ENCODE data around the gene SUPT7L.
A peak's percentile ranks its signal among the peaks of the same experiment; 100 is the strongest.

Gene SUPT7L, protein sequence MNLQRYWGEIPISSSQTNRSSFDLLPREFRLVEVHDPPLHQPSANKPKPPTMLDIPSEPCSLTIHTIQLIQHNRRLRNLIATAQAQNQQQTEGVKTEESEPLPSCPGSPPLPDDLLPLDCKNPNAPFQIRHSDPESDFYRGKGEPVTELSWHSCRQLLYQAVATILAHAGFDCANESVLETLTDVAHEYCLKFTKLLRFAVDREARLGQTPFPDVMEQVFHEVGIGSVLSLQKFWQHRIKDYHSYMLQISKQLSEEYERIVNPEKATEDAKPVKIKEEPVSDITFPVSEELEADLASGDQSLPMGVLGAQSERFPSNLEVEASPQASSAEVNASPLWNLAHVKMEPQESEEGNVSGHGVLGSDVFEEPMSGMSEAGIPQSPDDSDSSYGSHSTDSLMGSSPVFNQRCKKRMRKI

GRCh38 chr2:27663285-27664153 is at the start of gene SUPT7L, which contains the start of gene SLC4A1AP:
SUPT7L (minus strand) TSS chr2:27663614; CDS start chr2:27662192, 1,422 bp downstream.
SLC4A1AP (plus strand) TSS chr2:27663889; CDS start chr2:27663915, 26 bp downstream.
- peak; percentile 66 to 73 for DNase-seq (ENCODE audit: low read depth in 1 of 2, low spot score in 1 of 2)

DNA sequence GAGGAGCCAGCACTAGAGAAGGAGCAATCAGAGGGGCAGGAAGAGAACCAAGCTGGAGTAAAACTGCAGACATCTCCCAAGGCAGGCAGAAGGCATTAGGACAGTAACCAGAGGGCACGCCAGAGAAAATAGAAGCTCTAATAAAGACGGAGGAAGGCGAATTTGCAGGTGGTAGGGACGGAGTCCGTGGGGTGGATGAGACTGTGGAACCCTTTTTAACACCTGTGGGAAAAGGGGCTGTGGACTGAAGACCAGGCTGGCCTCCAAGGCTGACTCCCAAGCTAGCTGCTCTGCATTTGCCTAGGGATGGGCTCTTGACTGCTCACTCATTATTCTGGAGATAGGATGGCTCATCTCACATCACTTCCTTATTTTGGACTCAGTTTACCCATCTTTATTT is 49.8 kb upstream of the SUPT7L start:
- DNase-seq (ENCODE audit: low read depth in 1 of 2, low spot score in 1 of 2), result no peak

DNA sequence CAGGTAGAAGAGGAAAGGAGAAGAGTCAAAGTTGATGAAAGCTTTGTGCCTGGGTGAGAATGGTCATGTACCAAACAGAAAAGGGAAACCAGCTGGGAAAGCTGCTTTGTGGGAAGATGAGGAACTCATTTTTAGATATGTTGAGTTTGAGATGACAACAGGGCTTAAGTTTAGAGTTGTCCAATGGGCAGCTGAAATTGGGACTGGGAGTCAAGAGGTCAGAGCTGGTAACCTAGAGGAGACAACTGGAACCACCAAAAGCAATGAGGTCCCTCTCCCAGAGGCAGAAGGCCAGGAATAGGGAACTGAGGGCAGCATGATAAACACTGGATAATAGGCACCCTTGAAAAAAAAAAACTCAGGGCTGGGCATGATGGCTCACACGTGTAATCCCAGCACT is 49.1 kb upstream of the SUPT7L start:
- DNase-seq (ENCODE audit: low read depth in 1 of 2, low spot score in 1 of 2), result no peak

GRCh38 chr2:27711804-27712203 is 48.4 kb upstream of the SUPT7L start:
- DNase-seq (ENCODE audit: low read depth in 1 of 2, low spot score in 1 of 2), result no peak

DNA sequence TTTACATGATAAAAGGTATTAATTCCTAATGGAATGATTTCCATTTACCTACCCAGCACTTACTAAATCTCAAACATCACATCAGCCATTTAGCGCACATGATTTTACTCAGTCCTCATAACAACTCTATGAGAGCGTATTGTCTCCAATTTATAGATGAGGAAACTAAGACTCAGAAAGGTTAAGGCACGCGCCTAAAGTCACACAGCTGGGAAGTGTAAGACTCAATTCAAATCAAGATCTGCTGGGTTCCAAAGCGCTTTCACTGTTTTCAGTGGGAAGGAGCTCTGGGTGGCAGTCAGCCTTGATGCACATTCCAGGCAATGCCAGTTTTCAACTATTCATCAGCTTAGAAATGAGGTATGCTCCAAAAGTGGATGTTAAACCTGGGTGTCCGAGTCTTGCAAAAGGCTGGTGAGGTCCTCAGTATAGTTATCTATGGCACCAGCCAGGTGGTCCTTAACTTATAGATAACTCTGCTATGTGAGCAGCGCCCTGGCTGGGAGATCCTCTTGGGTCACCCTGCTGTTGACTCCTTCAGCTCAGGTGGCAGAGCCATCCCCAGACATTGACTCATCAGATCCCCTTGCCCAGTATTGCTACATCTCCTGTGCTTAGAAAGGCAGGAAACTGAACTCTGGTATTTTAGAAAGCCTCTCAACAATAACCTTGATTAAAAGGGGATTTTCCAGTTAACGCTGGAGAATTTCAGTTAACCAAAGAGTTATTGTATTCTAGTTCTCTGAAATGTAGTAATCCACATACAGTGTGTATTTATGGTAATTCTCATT is 47.4 kb upstream of the SUPT7L start:
- no peak for DNase-seq (ENCODE audit: low read depth in 1 of 2, low spot score in 1 of 2)

GRCh38 chr2:27709960-27710575 is 46.7 kb upstream of the SUPT7L start:
- DNase-seq (ENCODE audit: low read depth in 1 of 2, low spot score in 1 of 2), result no peak

- no peak for DNase-seq (ENCODE audit: low read depth in 1 of 2, low spot score in 1 of 2)
Measured at GRCh38 chr2:27709326-27709725, 45.9 kb upstream of the SUPT7L start.

- no peak for DNase-seq (ENCODE audit: low read depth in 1 of 2, low spot score in 1 of 2)
Measured at GRCh38 chr2:27708666-27709065, 45.3 kb upstream of the SUPT7L start.

GRCh38 chr2:27708257-27708654 is 44.8 kb upstream of the SUPT7L start:
- no peak for DNase-seq (ENCODE audit: low read depth in 1 of 2, low spot score in 1 of 2)

DNA sequence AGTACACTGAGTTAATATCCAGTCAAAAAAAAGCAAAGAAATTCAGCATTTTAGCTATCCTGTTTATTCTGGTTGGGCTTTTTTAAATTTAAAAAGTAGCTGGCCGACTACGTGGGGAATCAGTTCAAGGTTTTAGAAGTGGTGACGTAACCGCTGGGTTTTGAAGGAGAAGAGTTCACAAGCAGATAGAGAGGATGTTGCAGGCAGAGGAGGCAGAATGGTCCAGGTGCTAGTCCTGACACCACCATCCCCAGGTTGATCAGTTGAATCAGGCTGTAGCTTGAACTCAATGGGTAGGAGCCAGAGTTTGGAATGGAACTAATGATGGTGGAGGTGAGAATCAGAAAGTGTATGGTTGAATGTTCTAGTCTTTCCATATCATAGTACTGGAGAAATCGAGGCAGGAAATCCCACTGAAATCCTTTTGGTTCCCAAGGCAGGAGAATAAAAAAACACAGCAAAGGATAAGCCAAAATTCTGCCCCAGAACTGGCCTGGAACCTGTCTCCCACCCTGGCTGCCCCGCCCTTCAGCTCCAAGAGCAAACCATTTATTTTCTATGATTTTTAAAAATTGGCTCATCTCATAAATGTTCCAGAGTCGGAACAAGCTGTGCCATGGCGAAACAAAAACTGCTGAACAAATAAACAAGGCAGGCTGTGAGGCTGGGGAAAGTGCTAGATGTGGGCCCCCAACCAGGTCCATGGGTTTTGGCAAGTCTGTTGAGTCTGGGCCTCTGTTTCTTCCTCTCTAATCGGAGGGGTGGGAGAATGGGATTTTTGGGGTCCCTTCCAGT is 44.2 kb upstream of the SUPT7L start:
- no peak for DNase-seq (ENCODE audit: low read depth in 1 of 2, low spot score in 1 of 2)

DNA sequence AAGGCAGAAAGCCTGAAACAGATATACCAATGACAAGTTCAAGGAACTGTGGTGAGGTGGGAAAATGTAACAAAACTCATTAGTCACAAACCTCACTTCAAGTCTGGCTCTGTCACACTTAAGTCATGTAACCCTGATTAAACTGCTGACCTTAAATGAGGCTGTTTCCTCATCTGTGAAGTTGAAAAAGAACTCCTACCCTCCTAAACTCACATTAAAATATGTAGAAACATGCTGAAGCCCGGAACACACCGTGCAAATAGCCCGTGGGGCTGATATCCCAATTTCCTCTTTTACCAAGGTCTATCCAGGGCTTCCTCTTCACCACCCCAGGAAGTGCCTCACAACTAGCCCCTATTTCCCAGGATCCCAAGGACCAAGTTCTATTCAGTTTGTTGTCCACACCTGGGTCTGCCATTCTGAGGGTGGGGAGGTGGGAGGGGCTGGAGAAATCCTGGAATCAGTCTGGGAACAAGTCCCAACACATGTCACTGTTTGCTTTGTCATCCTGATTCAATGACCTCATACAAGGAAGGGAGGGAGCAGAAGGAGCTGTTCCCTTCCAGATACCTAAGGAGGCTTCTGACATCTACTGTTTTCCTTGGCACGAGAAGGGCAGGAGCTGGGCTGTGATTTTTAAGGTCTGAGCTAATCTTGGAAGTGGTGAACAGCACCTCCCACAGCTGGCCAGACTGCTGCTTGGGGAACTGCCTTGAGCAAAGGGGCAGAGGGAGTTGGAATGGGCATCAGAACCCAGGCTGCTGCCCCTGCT is 42.6 kb upstream of the SUPT7L start:
- DNase-seq (ENCODE audit: low read depth in 1 of 2, low spot score in 1 of 2), result no peak

DNA sequence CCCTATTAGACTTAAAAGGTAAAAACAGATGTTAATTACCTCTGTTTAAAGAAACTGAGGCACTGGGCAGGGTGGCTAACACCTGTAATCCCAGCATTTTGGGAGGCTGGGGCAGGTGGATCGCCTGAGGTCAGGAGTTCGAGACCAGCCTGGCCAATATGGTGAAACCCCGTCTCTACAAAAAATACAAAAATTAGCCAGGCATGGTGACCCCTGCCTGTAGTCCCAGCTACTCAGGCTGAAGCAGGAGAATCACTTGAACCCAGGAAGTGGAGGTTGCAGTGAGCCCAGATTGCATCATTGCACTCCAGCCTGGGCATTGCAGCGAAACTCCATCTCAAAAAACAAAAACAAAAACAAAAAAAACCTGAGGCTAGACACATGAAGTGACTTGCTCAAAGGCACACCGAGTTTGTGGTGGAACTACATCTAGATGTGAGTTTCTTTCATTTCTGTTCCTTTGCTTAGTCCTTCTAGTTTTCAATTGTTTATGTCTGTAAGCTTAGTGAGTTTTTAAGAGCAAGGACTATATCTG is 41.0 kb upstream of the SUPT7L start:
- no peak for DNase-seq (ENCODE audit: low read depth in 1 of 2, low spot score in 1 of 2)

DNA sequence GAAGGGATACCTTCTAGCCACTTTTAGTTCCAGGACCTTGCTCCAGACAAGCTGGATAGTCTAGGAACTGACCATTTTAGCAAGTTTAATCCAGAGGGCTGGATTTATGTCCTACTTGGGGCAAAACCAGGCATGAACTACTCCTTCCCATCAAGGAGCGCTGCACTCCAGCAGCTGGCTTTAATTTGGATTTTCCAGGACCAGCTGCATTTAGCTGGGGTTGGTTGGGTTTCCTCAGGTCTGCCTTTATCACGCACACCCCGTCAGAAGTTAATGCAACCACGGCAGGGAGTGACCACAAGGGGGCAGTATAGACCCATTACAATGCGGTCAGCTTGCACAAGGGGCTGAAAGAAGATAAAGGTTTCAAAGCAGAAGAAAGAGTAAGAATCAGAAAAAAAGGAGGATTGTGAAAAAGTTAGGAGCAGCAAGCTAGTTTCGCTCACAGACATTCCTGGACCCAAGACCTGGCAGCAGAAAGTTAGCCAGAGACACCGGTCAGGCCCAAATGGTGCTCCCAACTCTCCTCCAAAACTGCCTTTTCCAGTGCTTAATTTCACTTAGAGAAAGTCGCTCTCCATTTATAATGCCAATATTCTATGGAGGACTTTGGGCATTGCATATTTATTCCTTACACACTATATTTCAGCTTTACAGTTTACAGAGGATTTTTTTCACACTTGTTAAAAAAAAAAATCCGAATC is 40.4 kb upstream of the SUPT7L start:
- DNase-seq (ENCODE audit: low read depth in 1 of 2, low spot score in 1 of 2), result peak; percentile 81 to 88

- DNase-seq (ENCODE audit: low read depth in 1 of 2, low spot score in 1 of 2), result no peak
Measured at GRCh38 chr2:27702302-27702701, 38.9 kb upstream of the SUPT7L start.

- DNase-seq (ENCODE audit: low read depth in 1 of 2, low spot score in 1 of 2), result no peak
Measured at GRCh38 chr2:27701676-27702075, 38.3 kb upstream of the SUPT7L start.

GRCh38 chr2:27697660-27698059 is 34.2 kb upstream of the SUPT7L start:
- DNase-seq (ENCODE audit: low read depth in 1 of 2, low spot score in 1 of 2), result no peak

- DNase-seq (ENCODE audit: low read depth in 1 of 2, low spot score in 1 of 2), result no peak
Measured at GRCh38 chr2:27690052-27690451, 26.6 kb upstream of the SUPT7L start.

DNA sequence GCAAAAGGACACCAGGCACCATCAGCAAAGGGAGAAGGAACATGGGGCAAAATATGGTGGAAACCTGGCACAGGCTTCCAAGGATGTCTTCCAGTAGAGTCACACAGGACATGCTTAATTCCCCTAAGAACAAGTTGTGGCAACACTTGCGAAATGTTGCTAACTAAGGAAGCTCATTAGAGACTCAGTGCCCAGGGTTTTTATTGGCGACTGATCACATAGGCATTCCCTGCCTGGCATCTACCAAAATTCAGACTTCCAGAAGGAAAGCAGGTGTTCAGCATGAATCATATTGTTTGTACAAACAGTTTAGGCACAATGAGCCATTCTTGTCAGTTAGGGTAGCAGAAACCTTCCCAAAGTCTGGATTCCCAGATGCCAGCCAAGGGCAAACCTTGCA is 26.0 kb upstream of the SUPT7L start:
- DNase-seq (ENCODE audit: low read depth in 1 of 2, low spot score in 1 of 2), result no peak
